GM19099 (cell line): ENCODE results near the gene ZBTB18.

ENCODE experiments used
- POLR2A ChIP-seq: IDR thresholded peaks from 3 replicates; pipeline ENCODE4 v1.6.1; 2011; ENCODE audit warnings: low read depth; ENCODE audit not compliant: insufficient read length; ENCODE audit errors: extremely low read depth

The ZBTB18 gene

GRCh38 chr1:244030481-244031040 is 20.5 kb upstream of the ZBTB18 start:
- TF ChIP-seq POLR2A: no peak

GRCh38 chr1:244035358-244035757 is 15.7 kb upstream of the ZBTB18 start:
- TF ChIP-seq POLR2A: no peak

- no peak for TF ChIP-seq POLR2A
Observed at GRCh38 chr1:244037252-244037651, 13.8 kb upstream of the ZBTB18 start.

GRCh38 chr1:244041466-244042120 is 9.5 kb upstream of the ZBTB18 start:
- no peak for TF ChIP-seq POLR2A

GRCh38 chr1:244042293-244042692 is 8.8 kb upstream of the ZBTB18 start:
- TF ChIP-seq POLR2A: no peak

- no peak for TF ChIP-seq POLR2A
Observed at GRCh38 chr1:244044423-244044822, 6.7 kb upstream of the ZBTB18 start.

- TF ChIP-seq POLR2A: no peak
Observed at GRCh38 chr1:244046907-244047611, 4.0 kb upstream of the ZBTB18 start.

- peak; percentile 78 for TF ChIP-seq POLR2A
Observed at GRCh38 chr1:244047621-244048255, 3.3 kb upstream of the ZBTB18 start.

GRCh38 chr1:244048256-244049161 is 2.6 kb upstream of the ZBTB18 start:
- peak; percentile 48 for TF ChIP-seq POLR2A

- peak; percentile 57 for TF ChIP-seq POLR2A
Observed at GRCh38 chr1:244049162-244050013, 1.7 kb upstream of the ZBTB18 start.

GRCh38 chr1:244050014-244050834 is 859 bp upstream of the ZBTB18 start:
- no peak for TF ChIP-seq POLR2A

GRCh38 chr1:244052016-244052727 is 1.1 kb downstream of the ZBTB18 start:
- TF ChIP-seq POLR2A: no peak
